ENCODE measurements around the gene SMAD6.
"Not testable (repeated sequence)": the region's sequence is repeated elsewhere in the genome, so short reads cannot be mapped to it uniquely, and the experiment has no call there.

The SMAD6 gene

DNA sequence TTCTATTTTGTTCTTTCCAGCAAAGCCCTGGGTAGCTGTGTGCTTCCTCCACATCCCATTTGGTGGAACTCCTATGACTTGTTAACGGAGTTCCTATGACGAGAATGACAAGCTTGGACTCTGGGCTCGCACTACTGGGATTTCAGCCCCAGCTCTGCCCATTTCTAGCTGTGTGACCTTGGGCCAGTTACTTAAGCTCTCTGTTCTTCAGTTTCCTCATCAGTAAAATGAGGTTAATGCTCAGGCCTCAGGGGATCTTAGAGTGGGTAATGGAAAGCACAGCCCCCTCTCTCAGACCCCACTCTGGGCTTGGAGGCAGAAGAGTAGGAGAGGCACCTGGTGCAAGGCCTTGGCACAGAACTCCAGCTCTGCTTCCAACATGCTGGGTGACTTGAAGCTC, 123.1 kb downstream of the SMAD6 start:
- DNase-seq (ENCODE audit: low read depth in 2 of 2), result no peak

DNA sequence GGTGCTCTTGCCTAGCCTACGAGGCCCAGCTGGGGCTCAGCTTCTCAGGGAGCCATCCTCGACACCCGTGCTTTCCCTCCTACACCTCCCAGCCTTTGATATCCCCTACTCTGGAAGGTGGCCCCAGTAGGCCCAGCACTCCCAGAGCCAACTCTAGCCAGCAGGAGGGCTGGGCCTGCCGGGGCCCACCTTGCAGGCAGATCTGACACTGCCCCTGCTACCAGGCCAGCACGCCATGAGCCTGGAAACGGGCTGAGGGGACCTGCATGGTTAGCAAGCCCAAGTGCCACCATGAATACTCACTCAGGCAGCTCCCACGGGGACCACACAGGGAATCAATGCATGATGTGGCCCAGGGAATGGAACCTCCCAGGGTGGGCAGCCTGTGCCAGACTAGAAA, 123.7 kb downstream of the SMAD6 start:
- DNase-seq (ENCODE audit: low read depth in 2 of 2), result no peak

- no peak for DNase-seq (ENCODE audit: low read depth in 2 of 2)
Observed at GRCh38 chr15:66826507-66826906, 124.5 kb downstream of the SMAD6 start.

GRCh38 chr15:66827039-66827697, 125.1 kb downstream of the SMAD6 start:
- no peak for DNase-seq (ENCODE audit: low read depth in 2 of 2)

DNA sequence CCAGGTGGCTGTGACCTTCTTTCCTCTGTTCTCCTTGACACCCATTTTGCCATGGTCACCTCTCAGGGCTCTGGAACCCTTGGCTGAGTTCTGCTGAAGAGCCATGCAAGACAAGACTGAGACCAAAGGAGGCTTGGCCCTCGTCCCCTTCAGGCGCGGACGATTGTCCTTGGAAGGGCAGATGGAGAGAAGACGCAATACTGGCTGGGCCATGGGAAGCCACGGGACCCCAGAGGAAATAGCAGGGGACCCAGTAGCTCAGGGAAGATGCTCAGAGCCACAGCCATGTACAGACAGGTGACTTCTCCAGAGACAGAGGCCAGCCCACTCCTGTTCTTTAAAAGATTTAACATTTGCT, 125.6 kb downstream of the SMAD6 start:
- no peak for DNase-seq (ENCODE audit: low read depth in 2 of 2)

- DNase-seq (ENCODE audit: low read depth in 2 of 2), result not testable (repeated sequence)
Observed at GRCh38 chr15:66828817-66829541, 126.9 kb downstream of the SMAD6 start.

DNA sequence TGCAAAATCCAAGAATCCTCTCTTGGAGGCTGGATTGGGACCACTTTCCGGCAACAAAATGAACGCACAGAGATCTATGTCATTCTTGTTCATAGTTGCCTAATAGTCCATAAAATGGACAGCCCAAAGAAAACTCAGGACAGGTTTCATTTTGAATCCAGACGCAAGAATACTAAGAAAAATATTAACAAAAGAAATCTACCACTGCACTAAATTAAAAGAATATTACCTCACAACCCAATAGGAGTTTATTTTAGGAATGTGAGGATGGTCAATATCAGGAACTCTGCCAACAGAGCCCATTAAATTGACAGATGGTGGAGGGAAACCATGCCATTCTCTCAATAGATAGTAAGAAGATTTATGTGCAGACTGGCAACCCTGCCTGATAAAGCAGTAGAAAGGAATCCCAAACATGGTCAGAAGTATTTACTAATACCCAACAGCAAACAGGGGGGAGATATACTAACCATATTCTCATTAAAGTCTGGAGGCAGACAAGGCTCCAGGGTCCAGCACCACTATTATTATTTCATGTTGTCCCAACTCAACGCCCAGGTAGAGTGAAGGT, 127.6 kb downstream of the SMAD6 start:
- DNase-seq (ENCODE audit: low read depth in 2 of 2), result no peak

- no peak for DNase-seq (ENCODE audit: low read depth in 2 of 2)
Observed at GRCh38 chr15:66830358-66830757, 128.3 kb downstream of the SMAD6 start.

DNA sequence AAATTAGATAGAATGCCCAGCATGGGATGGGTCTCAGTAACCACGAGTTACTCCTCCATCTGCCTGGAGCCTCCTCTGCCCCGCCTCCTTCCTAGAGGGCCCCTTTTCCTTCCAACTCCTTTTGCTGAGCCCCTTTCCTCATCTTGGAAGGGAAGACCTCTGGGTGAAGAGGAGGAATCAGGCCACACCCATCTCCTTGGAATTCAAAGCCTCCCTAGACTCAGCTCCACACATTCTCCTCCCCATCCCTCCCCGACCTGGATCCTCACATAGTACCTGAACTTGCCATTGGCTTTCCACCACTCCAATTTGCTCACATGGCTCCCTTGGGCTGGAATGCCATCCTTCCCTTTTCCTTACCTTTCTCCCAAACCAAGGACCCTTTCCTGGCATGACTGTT, 128.8 kb downstream of the SMAD6 start:
- no peak for DNase-seq (ENCODE audit: low read depth in 2 of 2)

DNA sequence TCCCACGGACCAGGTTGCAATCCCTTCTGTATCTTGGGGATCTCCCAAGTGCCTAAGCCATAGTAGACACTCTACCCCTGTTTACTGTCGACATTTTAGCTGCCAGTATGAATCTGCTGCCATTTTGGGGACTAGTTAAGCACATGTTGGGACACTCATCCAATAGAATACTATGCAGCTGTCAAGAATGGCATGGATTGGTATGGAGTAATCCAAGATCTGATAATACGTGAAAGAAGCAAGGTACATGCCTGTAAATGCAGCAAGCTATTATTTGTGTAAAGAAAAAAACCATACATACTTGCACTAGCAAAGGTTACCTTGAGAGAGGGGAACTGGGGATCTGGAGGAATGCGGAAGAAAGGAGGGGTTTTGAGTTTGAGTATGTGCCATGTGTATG, 129.3 kb downstream of the SMAD6 start:
- no peak for DNase-seq (ENCODE audit: low read depth in 2 of 2)

DNA sequence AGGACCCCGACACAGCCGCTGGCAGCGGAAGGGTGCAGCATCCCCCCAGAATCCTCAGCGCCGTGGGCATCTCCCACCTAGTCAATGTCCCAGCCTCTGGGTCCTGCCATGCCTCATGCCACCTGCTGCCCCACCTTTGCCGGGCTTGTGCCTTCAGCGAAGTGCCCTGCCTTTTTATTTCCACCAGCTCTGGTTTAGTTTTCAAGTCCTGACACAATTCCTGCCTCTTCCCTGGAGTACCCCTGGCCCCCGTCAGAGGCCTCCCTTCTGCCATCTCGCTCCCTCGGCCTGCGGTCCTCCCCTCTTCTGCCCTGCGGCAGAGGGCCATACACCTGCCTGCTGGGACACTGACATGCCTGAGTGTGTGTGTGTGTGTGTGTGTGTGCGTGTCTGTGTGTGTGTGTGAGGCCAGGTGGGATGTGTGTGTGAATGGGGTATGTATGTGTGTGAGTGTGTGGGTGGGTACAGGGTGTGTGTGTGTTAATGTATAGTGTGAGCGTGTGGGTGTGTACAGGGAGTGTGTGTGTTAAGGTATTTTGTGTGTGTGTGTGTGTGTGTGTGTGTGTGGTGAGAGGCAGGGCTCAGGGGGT, 129.9 kb downstream of the SMAD6 start:
- DNase-seq (ENCODE audit: low read depth in 2 of 2), result no peak
